NCI-H748 (cell line): ENCODE results near the gene ZNF653.

ENCODE experiments used
- DNase-seq: peaks from one replicate; lab custom pipeline; 2025; ENCODE audit not compliant: unreplicated experiment; lab: John Stamatoyannopoulos, UW

The ZNF653 gene

GRCh38 chr19:11505504-11506100, at the start of gene ZNF653:
TSS of gene ZNF653 (minus strand) at chr19:11505839. CDS start at chr19:11505786, 53 bp downstream.
- peak; percentile 93 for DNase-seq

GRCh38 chr19:11555246-11555645, 49.6 kb upstream of the ZNF653 start:
- DNase-seq: no peak

GRCh38 chr19:11554160-11554559, 48.5 kb upstream of the ZNF653 start:
- DNase-seq: no peak

- DNase-seq: no peak
Observed at GRCh38 chr19:11552666-11553372, 47.2 kb upstream of the ZNF653 start.

GRCh38 chr19:11551603-11552235, 46.1 kb upstream of the ZNF653 start:
- no peak for DNase-seq

- DNase-seq: no peak
Observed at GRCh38 chr19:11550265-11550664, 44.6 kb upstream of the ZNF653 start.

- no peak for DNase-seq
Observed at GRCh38 chr19:11549386-11549953, 43.8 kb upstream of the ZNF653 start.

- no peak for DNase-seq
Observed at GRCh38 chr19:11547929-11548700, 42.5 kb upstream of the ZNF653 start.

GRCh38 chr19:11541238-11541637, 35.6 kb upstream of the ZNF653 start:
- no peak for DNase-seq

- DNase-seq: no peak
Observed at GRCh38 chr19:11540645-11541044, 35.0 kb upstream of the ZNF653 start.

GRCh38 chr19:11539495-11540365, 34.1 kb upstream of the ZNF653 start:
- DNase-seq: peak; percentile 23

- no peak for DNase-seq
Observed at GRCh38 chr19:11538232-11539036, 32.8 kb upstream of the ZNF653 start, which contains the start of gene CNN1. TSS of gene CNN1 (plus strand) at chr19:11538851. CDS start at chr19:11538928, 77 bp downstream.

- DNase-seq: peak; percentile 81
Observed at GRCh38 chr19:11535792-11536595, 30.4 kb upstream of the ZNF653 start.

- DNase-seq: no peak
Observed at GRCh38 chr19:11534948-11535347, 29.3 kb upstream of the ZNF653 start.

- DNase-seq: no peak
Observed at GRCh38 chr19:11534538-11534937, 28.9 kb upstream of the ZNF653 start.

GRCh38 chr19:11530432-11530831, 24.8 kb upstream of the ZNF653 start:
- DNase-seq: peak; percentile 77

- DNase-seq: peak; percentile 94
Observed at GRCh38 chr19:11528551-11529341, 23.1 kb upstream of the ZNF653 start, which contains the start of gene ECSIT. TSS of gene ECSIT (minus strand) at chr19:11529134. CDS start at chr19:11519170, 9,964 bp downstream.
